HL-60 (cell line): ENCODE results near the gene SERINC2.

ENCODE experiments used
- DNase-seq, 2 experiments: peaks; one replicate each; pipeline ENCODE4 v3.0.0-alpha.2; 2010 to 2020; ENCODE audit warnings: low read depth in 1 of 2, low spot score in 1 of 2
- H3K27ac ChIP-seq: fragments of 250-450 bp; sonication (Bioruptor Pico); replicated peaks from 2 replicates; pipeline ENCODE4 v1.5.1; 2020; ENCODE audit warnings: mild to moderate bottlenecking, moderate library complexity
- H3K27me3 ChIP-seq: fragments of 250-450 bp; sonication (Bioruptor Pico); 2 replicates; pipeline ENCODE4 v1.5.1; 2021; ENCODE audit warnings: mild to moderate bottlenecking, moderate library complexity; ENCODE audit not compliant: insufficient read depth, poor library complexity, severe bottlenecking
- H3K4me3 ChIP-seq: replicated peaks from 2 replicates; pipeline ENCODE4 v1.5.1; 2011; ENCODE audit warnings: mild to moderate bottlenecking, control low read depth, low read length; ENCODE audit not compliant: insufficient read depth
- CTCF ChIP-seq: IDR thresholded peaks from one replicate; pipeline ENCODE4 v1.5.1; 2011; ENCODE audit warnings: low read length, control low read depth, inconsistent platforms; ENCODE audit not compliant: insufficient read depth
- GABPA ChIP-seq: IDR thresholded peaks from 2 replicates; pipeline ENCODE4 v1.6.1; 2012; ENCODE audit warnings: low read depth
- POLR2AphosphoS5 ChIP-seq: IDR thresholded peaks from 2 replicates; pipeline ENCODE4 v1.6.1; 2012; ENCODE audit warnings: low read depth
- SPI1 ChIP-seq: IDR thresholded peaks from 2 replicates; pipeline ENCODE4 v1.6.1; 2012; ENCODE audit warnings: low read depth, mild to moderate bottlenecking, borderline replicate concordance
- TF ChIP-seq, protein P1 (sequence below): IDR thresholded peaks from 2 replicates; pipeline ENCODE4 v1.6.1; 2012; ENCODE audit warnings: low read depth; ENCODE audit not compliant: insufficient replicate concordance

The SERINC2 gene

DNA sequence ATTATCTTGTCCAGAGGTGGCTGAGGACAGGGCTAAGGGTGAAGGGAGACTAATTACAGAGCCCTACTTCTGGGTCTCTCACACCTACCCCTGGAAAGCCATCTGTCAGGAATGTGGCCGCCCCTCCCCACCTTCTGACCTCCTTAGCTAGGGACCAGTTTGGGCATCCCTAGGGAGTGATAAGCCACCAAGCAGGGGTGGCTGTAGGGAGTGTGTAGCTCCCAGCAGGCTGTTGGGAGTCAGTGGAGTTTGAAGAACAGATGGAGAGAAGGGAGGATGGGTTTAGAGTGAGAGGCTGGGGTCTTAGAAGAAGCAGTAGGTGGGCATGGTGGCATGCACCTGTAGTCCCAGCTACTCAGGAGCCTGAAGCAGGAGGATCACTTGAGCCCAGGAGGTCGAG is 808 bp upstream of the SERINC2 start:
- no peak overlapping the region for H3K27ac ChIP-seq

DNA sequence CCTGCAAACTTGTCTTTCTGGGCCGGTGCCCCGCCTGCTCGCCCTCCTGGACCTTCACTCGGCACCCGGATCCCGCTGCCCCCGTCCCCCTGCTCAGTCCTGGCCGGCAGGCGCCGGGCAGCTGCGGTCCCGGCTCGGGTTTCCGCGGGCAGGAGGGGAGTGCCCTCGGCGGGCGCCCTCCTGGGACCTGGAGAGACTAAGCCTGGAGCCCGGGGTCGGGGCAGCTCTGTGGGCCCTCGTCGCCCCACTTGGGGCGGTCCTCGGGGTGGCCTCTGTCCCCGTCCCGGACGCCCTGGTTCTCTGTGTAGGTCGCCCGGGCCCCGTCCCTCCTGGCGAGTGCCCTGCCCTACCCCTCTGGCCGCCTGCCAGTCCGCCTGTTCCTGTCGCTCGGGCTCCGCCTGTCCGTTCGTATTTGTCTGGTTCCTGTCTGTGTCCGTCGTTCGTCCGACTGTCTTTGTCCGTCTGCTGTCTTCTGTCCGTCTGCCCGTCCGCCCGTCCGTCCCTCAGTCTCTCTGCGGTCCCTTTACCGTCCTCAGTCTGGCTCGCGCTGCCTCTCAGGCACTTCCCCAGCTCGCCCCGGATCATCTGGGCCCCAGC is 490 bp downstream of the SERINC2 start:
- Histone ChIP-seq H3K4me3 (peak overlapping the region; percentile 62), H3K27ac (no peak overlapping the region), H3K27me3 (peaks cover 17% of the 10 kb centered on the region)
- peak in 1 of 2 experiments; percentile 41 for DNase-seq
- peak; percentile 58; the same call in 1 of the 2 replicates for TF ChIP-seq SPI1
- TF ChIP-seq GABPA: no peak

More for the DNA sequence above, 808 bp upstream of the SERINC2 start:
- no peak for DNase-seq
- H3K4me3 ChIP-seq: no peak overlapping the region
- peaks cover 17% of the 10 kb centered on the region for H3K27me3 ChIP-seq
- TF ChIP-seq CTCF: no peak
- TF ChIP-seq POLR2AphosphoS5: no peak
- TF ChIP-seq, protein P1, sequence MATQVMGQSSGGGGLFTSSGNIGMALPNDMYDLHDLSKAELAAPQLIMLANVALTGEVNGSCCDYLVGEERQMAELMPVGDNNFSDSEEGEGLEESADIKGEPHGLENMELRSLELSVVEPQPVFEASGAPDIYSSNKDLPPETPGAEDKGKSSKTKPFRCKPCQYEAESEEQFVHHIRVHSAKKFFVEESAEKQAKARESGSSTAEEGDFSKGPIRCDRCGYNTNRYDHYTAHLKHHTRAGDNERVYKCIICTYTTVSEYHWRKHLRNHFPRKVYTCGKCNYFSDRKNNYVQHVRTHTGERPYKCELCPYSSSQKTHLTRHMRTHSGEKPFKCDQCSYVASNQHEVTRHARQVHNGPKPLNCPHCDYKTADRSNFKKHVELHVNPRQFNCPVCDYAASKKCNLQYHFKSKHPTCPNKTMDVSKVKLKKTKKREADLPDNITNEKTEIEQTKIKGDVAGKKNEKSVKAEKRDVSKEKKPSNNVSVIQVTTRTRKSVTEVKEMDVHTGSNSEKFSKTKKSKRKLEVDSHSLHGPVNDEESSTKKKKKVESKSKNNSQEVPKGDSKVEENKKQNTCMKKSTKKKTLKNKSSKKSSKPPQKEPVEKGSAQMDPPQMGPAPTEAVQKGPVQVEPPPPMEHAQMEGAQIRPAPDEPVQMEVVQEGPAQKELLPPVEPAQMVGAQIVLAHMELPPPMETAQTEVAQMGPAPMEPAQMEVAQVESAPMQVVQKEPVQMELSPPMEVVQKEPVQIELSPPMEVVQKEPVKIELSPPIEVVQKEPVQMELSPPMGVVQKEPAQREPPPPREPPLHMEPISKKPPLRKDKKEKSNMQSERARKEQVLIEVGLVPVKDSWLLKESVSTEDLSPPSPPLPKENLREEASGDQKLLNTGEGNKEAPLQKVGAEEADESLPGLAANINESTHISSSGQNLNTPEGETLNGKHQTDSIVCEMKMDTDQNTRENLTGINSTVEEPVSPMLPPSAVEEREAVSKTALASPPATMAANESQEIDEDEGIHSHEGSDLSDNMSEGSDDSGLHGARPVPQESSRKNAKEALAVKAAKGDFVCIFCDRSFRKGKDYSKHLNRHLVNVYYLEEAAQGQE: no peak
- TF ChIP-seq SPI1: no peak
- no peak for TF ChIP-seq GABPA

- TF ChIP-seq POLR2AphosphoS5 (no peak), SPI1 (no peak), CTCF (no peak), GABPA (no peak)
- TF ChIP-seq, protein P1: no peak
- Histone ChIP-seq H3K4me3 (no peak overlapping the region), H3K27me3 (peaks cover 17% of the 10 kb centered on the region), H3K27ac (no peak overlapping the region)
- DNase-seq: no peak
These were observed 2.0 kb downstream of the SERINC2 start for GRCh38 chr1:31414980-31415370.

GRCh38 chr1:31415658-31416057 is 2.6 kb downstream of the SERINC2 start:
- no peak for TF ChIP-seq GABPA
- TF ChIP-seq, protein P1: no peak
- no peak for TF ChIP-seq POLR2AphosphoS5
- no peak for TF ChIP-seq SPI1
- H3K27me3 ChIP-seq: peaks cover 17% of the 10 kb centered on the region
- no peak overlapping the region for H3K4me3 ChIP-seq
- no peak for DNase-seq
- H3K27ac ChIP-seq: no peak overlapping the region
